HG03457 (cell line): Measurements from ENCODE around the gene CFAP61.

Experiments used
- ATAC-seq: cut with Tn5 transposase; IDR thresholded peaks from one replicate; pipeline ENCODE4 v1.9.1; 2021; ENCODE audit warnings: moderate number of reproducible peaks; ENCODE audit not compliant: unreplicated experiment

The CFAP61 gene

GRCh38 chr20:20150241-20150640 is 97.9 kb downstream of the CFAP61 start:
- no peak for ATAC-seq

DNA sequence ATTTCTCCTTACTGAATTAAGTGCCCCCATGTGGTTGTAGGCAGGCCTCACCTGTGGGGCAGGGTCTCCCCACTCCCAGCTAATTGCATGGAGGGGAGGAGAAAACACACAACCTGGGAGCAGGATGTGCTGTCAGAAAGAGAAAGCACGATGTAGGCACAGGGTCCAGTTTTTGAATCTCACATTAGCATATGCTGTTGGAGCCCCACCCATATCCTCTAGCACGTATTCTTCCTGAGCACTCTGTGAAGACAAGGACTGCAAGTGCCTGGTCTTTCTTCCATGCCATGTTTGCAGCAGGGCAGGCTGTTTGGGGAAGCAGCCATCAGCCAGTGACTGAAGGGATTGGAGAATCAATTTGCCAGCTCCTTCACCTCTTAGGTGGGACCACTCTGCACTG is 108.2 kb downstream of the CFAP61 start:
- no peak for ATAC-seq

DNA sequence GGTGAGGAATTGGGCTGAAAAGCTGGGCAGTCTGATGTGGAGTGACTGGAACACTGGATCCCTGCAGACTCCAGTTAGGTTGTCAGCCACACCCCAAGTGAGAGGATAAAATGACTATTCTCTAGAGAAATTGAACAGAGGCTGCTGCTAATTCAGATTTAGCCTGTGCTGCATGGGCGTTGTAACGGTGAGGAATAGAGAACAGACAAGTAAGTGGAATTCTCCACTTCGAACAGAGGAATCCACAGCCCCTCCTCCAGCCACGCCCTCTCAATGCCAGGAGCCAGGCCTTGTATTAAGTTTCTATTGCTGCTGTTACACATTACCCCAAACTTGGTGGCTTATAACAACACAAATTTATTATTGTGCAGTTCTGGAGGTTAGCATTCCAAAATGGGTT is 109.3 kb downstream of the CFAP61 start:
- no peak for ATAC-seq

GRCh38 chr20:20167698-20168097 is 115.4 kb downstream of the CFAP61 start:
- ATAC-seq: no peak

GRCh38 chr20:20173254-20173653 is 120.9 kb downstream of the CFAP61 start:
- no peak for ATAC-seq

DNA sequence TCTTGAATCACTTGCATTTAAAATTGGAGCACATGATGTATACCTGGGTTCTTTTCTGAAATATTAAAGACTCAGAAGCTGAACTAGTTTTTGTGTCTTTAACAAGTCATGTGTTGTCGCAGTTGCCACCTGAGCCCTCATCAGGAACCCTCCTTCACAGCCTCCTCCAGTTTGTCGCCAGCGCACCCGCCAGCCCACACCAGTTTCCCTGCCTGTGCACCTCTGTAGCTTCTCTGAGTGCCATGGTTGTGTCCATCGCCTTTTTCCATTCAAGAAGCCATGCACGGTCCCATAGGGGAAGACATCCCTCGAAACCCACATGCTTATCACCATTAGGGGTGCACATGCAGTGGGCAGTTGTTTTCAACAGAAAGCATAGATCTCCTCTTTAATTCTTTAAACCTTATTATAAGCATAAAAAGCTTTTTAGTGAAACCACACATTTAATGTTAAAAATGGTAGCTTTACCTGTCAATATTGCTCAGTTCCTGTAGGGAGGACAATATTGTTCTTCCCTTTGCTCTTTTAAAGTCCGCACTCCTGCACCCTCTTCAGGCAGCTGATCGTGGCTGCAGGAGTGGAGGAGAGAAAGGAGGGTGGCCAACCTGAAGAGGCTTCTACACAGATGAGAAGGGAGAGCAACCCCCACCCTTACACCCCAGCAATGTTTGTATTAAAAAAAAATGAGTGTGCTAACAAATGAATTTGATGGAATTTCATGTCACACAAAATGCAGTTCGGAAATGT is 121.9 kb downstream of the CFAP61 start:
- no peak for ATAC-seq

GRCh38 chr20:20181322-20181721 is 129.0 kb downstream of the CFAP61 start:
- ATAC-seq: no peak

DNA sequence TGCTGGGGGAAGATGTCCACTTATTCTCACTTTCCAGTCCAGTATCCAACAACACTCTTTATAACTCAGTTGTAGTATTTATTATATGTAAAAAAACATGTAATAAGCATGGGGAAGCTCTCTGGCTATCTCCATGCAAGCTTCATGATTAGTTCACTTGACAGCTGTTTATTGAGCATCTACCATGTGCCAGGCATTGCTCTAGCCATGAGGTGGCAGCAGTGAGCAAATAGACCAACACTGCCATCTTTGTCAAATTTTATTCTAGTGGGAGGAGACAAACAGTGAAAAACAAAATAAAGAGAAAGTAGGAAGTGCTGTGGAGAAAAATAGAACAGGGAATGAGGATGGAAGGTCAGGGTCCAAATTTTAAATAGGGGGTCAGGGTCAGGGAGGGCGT is 131.8 kb downstream of the CFAP61 start:
- no peak for ATAC-seq

GRCh38 chr20:20184706-20185105 is 132.4 kb downstream of the CFAP61 start:
- no peak for ATAC-seq

DNA sequence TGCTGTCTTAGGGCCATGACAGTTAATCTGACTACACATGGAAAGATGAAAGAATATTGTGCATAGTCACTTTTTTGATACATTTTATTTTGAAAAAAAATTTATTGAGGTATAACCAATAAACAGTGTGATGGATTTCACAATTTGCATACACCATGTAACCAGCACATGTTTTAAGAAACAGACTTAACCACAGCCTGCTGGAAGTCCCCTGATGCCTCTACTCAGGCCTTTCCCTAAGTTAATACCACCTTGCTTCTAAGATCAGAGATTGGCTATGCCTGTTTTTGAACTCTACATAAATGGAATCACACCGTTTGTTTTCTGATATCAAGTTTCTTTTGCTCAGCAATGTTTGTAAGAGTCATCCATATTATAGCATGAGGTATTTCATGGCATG is 136.3 kb downstream of the CFAP61 start:
- peak; percentile 67 for ATAC-seq

GRCh38 chr20:20192366-20192765 is 140.0 kb downstream of the CFAP61 start:
- no peak for ATAC-seq

DNA sequence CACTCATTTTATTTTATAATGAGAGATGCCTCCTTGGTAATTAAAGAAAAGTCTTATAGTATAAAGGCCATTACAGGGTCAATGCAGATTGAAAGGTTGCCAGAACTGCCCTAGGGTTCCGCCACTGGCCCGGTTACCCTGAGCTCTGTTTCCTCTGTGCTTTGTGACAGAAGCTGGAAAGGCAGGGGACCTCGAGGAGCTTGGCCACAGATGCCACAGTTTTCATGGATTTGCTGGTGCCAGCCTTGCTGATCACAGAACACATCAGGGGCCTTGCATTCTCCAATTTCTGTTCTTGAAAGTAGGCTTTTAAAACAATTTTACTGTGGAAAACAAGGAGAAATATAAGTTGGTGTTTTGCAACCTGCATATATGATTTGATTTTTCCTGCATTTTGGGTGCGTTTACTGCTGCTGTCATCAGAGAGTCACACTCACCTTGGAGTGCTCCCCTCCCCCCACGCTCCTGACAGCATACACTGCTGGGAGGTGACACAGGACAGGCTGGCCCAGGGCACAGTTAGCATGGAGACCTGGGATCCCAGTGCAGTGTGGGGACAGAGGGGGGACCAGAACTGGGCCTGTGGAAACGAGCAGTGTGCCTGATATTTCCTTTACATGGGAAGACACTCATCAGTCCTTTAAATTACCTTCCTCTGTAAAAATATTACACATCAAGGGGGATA is 142.8 kb downstream of the CFAP61 start:
- no peak for ATAC-seq

- ATAC-seq: no peak
Observed at GRCh38 chr20:20196610-20197009, 144.3 kb downstream of the CFAP61 start.

DNA sequence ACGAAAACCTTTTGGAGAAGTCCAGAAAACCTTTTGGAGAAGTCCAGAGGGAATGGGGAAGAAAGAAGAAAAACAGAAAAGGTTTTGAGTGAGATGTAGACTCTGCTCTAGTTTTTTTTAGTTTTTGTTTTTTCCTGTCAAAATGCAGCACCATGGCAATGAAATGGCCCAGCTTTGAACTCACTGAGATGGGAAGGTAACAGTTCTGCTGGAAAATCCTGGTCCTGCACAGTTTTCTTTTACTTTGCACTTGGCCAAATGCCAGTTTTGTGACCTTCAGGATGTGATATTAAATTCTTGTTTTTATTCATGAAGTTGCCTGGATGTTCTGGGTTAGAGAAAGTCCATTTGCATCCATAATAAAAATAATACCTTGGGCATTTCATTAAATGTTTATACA is 145.7 kb downstream of the CFAP61 start:
- ATAC-seq: no peak

DNA sequence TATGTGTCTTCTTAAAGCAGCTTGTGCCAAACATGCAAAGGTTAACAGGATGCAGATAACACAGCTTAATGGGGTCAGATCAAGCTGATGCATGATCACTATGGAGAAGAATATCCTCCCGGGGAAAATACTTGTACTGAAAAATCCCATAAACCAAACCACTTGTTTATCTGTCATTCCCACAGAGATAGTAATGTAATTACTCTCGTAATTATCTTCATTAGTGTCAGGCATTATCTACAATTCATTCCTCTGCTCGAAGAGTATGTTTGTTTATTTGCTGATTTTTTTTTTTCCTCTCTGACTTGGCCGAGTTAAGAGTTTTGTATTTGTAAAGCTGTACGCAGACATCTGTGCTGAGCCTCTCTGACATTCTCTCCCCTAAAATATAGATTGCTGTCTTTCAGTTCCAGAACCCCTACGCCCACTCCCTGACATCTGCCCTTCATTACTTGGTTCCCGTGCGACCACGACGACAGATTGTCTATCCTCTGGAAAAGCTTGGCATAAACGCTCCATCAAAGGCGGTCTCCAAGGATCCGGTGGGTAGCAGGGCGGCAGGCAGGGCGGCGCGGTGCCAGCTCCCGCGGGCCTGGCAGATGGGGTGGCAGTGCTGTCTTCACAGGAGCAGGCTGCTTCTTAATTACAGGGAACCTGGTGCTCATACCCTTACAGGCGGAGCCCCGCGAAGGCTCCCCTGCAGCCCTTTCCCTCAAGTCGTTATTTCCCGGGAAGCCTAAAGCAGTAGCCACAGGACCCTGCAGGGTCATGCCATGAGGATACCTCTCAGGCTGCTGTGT is 147.2 kb downstream of the CFAP61 start:
- ATAC-seq: no peak

GRCh38 chr20:20201124-20201523 is 148.8 kb downstream of the CFAP61 start:
- no peak for ATAC-seq

- ATAC-seq: no peak
Observed at GRCh38 chr20:20201639-20202038, 149.3 kb downstream of the CFAP61 start.

- ATAC-seq: no peak
Observed at GRCh38 chr20:20202768-20203167, 150.4 kb downstream of the CFAP61 start.

GRCh38 chr20:20203784-20204183 is 151.5 kb downstream of the CFAP61 start:
- no peak for ATAC-seq

DNA sequence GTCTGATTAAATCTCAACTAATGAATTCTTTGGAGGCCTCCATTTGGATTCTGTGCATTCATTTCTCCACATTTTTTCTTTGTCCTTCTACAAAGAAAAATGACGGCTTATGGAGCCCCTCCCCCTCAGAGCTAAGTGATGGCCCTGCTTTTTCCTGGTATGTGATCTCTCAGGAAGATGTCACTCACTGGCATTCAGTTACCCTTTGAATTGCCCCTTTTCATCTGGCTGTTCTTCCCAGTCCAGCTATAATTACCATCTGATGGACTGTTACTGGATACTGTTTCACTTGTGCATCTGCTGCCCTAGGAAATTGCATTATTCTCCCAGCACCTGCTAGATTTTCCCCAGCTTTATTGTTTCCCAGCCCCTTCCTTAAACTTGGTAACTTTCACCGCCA is 151.9 kb downstream of the CFAP61 start:
- no peak for ATAC-seq

GRCh38 chr20:20205141-20205861 is 153.0 kb downstream of the CFAP61 start:
- no peak for ATAC-seq
